HuH-7.5 (cell line): ENCODE results near the gene SUPT20HL1.

Experiments
- DNase-seq: peaks from one replicate; pipeline ENCODE4 v3.0.0; 2011; ENCODE audit warnings: low spot score

The SUPT20HL1 gene

GRCh38 chrX:24396931-24397279 is 36.5 kb downstream of the SUPT20HL1 start:
- DNase-seq = no peak

- no peak for DNase-seq
These were observed 38.3 kb downstream of the SUPT20HL1 start for GRCh38 chrX:24398766-24399165.

- no peak for DNase-seq
These were observed 39.1 kb downstream of the SUPT20HL1 start for GRCh38 chrX:24399550-24399949.

GRCh38 chrX:24405959-24406358 is 45.5 kb downstream of the SUPT20HL1 start:
- no peak for DNase-seq
